Measurements from ENCODE around the gene MRPL24. TPM values are rescaled to one million over a fixed set of nuclear protein-coding genes. Genes with fewer than 3 reads are reported as not detected.

The MRPL24 gene
- total and polyA plus RNA-seq, 2 of the 13 experiments (the other 11 are each of a cell fraction or from before 2014, with no cell fraction given) = 38.1 to 42.9 TPM

- TF ChIP-seq ZNF800 (CRISPR knock-in tag; IDR thresholded peaks at IDR 0.05) (no peak), PAX8 (CRISPR knock-in tag; IDR thresholded peaks at IDR 0.05; ENCODE audit: borderline replicate concordance) (0 out of 2 replicates have a peak, but pooled peaks have one; percentile 31), ZKSCAN1 (IDR thresholded peaks at IDR 0.05; ENCODE audit: low read length) (no peak), NFATC3 (CRISPR knock-in tag; IDR thresholded peaks at IDR 0.05) (no peak; the same call in 1 of the 2 replicates), NFKBIZ (CRISPR knock-in tag; IDR thresholded peaks at IDR 0.05) (peak; percentile 57; the same call in 1 of the 2 replicates), DMAP1 (CRISPR knock-in tag; IDR thresholded peaks at IDR 0.05) (peak; percentile 74), ZNF10 (CRISPR knock-in tag; IDR thresholded peaks at IDR 0.05; ENCODE audit: borderline replicate concordance, low read depth) (no peak), CHD2 (IDR thresholded peaks at IDR 0.05; ENCODE audit: low read depth, low read length) (peak; percentile 75; the same call in 1 of the 2 replicates), AKNA (CRISPR knock-in tag; IDR thresholded peaks at IDR 0.05; ENCODE audit: borderline replicate concordance) (no peak), ZFP90 (CRISPR knock-in tag; IDR thresholded peaks at IDR 0.05; ENCODE audit: borderline replicate concordance) (no peak; the same call in 1 of the 2 replicates), ZSCAN9 (CRISPR knock-in tag; IDR thresholded peaks at IDR 0.05; ENCODE audit: borderline replicate concordance) (peak; percentile 38; the same call in 1 of the 2 replicates), ZNF343 (CRISPR knock-in tag; IDR thresholded peaks at IDR 0.05) (0 out of 2 replicates have a peak, but pooled peaks have one; percentile 39), NCOA5 (CRISPR knock-in tag; IDR thresholded peaks at IDR 0.05) (no peak)
Observed at GRCh38 chr1:156767101-156767878, 26.4 kb upstream of the MRPL24 start, which contains the start of gene PRCC (continued).

All from HepG2 (cell line).